K562 (cell line): ENCODE measurements around the gene MTERF2. TPM values are rescaled to one million over a fixed set of nuclear protein-coding genes. Genes with fewer than 3 reads are reported as not detected.

ENCODE experiments used
- BRD4 ChIP-seq: fragments of 200-600 bp; sonication (generic); IDR thresholded peaks from 2 replicates; pipeline ENCODE4 v1.6.1; 2017; ENCODE audit warnings: inconsistent platforms
- CC2D1A ChIP-seq: fragments of 450-650 bp; IDR thresholded peaks from 2 replicates; pipeline ENCODE4 v1.6.1; 2017; ENCODE audit warnings: mild to moderate bottlenecking
- CHD2 ChIP-seq: IDR thresholded peaks from 2 replicates; pipeline ENCODE4 v1.6.1; 2011; ENCODE audit warnings: low read depth, low read length
- FOXA3 ChIP-seq, 2 experiments: fragments of 450-650 bp in 1 of 2; sonication (generic) in 1 of 2; formaldehyde crosslinking; IDR thresholded peaks in 1 of 2; conservative IDR thresholded peaks in 1 of 2; 2 replicates each; pipeline versions ENCODE4 v1.4.0 to v1.8.0; 2020 to 2022; ENCODE audit warnings: mild to moderate bottlenecking in 2 of 2, missing genetic modification reagents in 1 of 2
- POLR2B ChIP-seq: fragments of 450-650 bp; IDR thresholded peaks from 2 replicates; pipeline ENCODE4 v1.6.1; 2018; ENCODE audit warnings: low read depth; ENCODE audit not compliant: partially characterized antibody
- POLR2H ChIP-seq: IDR thresholded peaks from 2 replicates; pipeline ENCODE4 v1.6.1; 2016; ENCODE audit warnings: missing genetic modification characterization, low read depth, mild to moderate bottlenecking, control low read depth, missing compliant biosample characterization, moderate library complexity
- RBFOX2 ChIP-seq: fragments of 200-400 bp; formaldehyde crosslinking; IDR thresholded peaks from 2 replicates; pipeline ENCODE4 v1.6.1; 2017; ENCODE audit warnings: low read depth, mild to moderate bottlenecking, low read length, moderate library complexity
- TBP ChIP-seq: optimal IDR thresholded peaks from 2 replicates; pipeline ENCODE3; 2011; ENCODE audit warnings: low read depth, low read length, improper control_type of control experiment
- polyA plus RNA-seq, 8 experiments: library from polyadenylated mRNA; depleted of rRNA in 4 of 8; stranded (reverse) in 5 of 8; unstranded in 3 of 8; fragments of >200 nt; fragmentation: Nextera tagmentation in 2 of 8; fragmentation: Illumina TruSeq in 1 of 8; extraction: Ambion mirVana in 2 of 8; extraction: Trizol in 1 of 8; gene quantifications; 2 replicates each; pipeline versions ENCODE4 v1.2.1 to v1.2.3, GENCODE V29; 2011 to 2014; ENCODE audit warnings: inconsistent platforms in 1 of 8, missing spikeins in 1 of 8
- total RNA-seq, 7 experiments: library from RNA; depleted of rRNA in 6 of 7; stranded (reverse); fragments of >200 nt in 6 of 7; fragmentation: Illumina TruSeq in 2 of 7; extraction: Trizol in 2 of 7; gene quantifications; 2 replicates each; pipeline versions ENCODE4 v1.2.1 to v1.2.3, GENCODE V29; 2011 to 2021; ENCODE audit warnings: low replicate concordance in 1 of 7
- TF ChIP-seq, protein P1 (sequence below): sonication (generic); formaldehyde crosslinking; IDR thresholded peaks from 2 replicates; pipeline ENCODE4 v1.8.0; 2023; ENCODE audit warnings: mild to moderate bottlenecking, missing genetic modification reagents
- TF ChIP-seq, protein P2 (sequence below), 2 experiments: fragments of 450-650 bp; formaldehyde crosslinking in 1 of 2; IDR thresholded peaks; 2 replicates each; pipeline versions ENCODE4 v1.4.0 to v1.6.1; 2014 to 2020; ENCODE audit warnings: mild to moderate bottlenecking in 2 of 2, borderline replicate concordance in 1 of 2, low read depth in 1 of 2
- TF ChIP-seq, protein P3 (sequence below): sonication (generic); formaldehyde crosslinking; IDR thresholded peaks from 2 replicates; pipeline ENCODE4 v1.8.0; 2023; ENCODE audit warnings: mild to moderate bottlenecking, missing genetic modification reagents

Gene MTERF2
- total and polyA plus RNA-seq, 9 of the 15 experiments (the other 6 are each of a cell fraction or from before 2014, with no cell fraction given): 10.0 to 63.2 (median 33.2) TPM

DNA sequence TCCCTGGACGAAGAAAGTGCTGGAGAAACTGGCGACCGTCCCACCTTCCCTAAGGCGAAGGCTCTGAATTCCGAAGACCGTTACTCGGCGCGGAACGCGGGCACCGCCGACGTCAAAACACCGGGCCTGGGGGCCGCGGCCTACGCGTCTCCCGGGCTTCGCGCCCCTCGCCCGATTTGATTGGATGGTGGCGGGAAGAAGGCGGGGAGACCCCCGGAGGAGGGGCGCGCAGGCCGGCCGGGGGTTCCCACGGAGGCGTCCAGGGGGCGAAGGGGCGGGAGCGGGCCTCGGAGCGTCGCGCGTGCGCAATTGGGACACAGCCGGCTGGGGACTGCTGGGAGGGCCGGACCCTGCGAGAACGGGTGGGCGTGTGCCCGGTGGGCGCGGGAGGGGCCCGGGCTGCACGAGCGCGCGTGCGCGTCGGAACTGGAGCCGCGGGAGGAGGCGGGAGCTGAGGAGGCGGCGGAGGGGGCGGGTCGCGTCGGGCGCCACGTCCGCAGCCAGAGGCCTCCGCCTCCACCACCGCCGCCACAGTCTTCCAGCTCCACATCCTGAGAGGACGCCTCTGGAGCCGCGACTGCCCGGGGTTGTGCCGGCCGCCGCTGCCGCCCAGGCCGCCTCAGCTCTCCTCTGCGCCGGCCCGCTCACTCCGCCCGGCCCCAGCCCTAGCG lies 31.4 kb downstream of the MTERF2 start, which contains the start of gene TMEM263 (continued):
- TF ChIP-seq, protein P1, sequence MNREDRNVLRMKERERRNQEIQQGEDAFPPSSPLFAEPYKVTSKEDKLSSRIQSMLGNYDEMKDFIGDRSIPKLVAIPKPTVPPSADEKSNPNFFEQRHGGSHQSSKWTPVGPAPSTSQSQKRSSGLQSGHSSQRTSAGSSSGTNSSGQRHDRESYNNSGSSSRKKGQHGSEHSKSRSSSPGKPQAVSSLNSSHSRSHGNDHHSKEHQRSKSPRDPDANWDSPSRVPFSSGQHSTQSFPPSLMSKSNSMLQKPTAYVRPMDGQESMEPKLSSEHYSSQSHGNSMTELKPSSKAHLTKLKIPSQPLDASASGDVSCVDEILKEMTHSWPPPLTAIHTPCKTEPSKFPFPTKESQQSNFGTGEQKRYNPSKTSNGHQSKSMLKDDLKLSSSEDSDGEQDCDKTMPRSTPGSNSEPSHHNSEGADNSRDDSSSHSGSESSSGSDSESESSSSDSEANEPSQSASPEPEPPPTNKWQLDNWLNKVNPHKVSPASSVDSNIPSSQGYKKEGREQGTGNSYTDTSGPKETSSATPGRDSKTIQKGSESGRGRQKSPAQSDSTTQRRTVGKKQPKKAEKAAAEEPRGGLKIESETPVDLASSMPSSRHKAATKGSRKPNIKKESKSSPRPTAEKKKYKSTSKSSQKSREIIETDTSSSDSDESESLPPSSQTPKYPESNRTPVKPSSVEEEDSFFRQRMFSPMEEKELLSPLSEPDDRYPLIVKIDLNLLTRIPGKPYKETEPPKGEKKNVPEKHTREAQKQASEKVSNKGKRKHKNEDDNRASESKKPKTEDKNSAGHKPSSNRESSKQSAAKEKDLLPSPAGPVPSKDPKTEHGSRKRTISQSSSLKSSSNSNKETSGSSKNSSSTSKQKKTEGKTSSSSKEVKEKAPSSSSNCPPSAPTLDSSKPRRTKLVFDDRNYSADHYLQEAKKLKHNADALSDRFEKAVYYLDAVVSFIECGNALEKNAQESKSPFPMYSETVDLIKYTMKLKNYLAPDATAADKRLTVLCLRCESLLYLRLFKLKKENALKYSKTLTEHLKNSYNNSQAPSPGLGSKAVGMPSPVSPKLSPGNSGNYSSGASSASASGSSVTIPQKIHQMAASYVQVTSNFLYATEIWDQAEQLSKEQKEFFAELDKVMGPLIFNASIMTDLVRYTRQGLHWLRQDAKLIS (CRISPR knock-in tag): peak; percentile 61; the same call in 1 of the 2 replicates
- TF ChIP-seq FOXA3 (CRISPR knock-in tag; conservative IDR thresholded peaks at IDR 0.05 in 1 of 2, IDR thresholded peaks at IDR 0.05 in 1 of 2) (no peak), RBFOX2 (peak; percentile 97), CC2D1A (0 out of 2 replicates have a peak, but pooled peaks have one; percentile 3), BRD4 (peak; percentile 28; the same call in 1 of the 2 replicates), TBP (peak; percentile 78), CHD2 (0 out of 2 replicates have a peak, but pooled peaks have one; percentile 6), POLR2H (tag) (peak; percentile 82), POLR2B (peak; percentile 38)
- TF ChIP-seq, protein P2, sequence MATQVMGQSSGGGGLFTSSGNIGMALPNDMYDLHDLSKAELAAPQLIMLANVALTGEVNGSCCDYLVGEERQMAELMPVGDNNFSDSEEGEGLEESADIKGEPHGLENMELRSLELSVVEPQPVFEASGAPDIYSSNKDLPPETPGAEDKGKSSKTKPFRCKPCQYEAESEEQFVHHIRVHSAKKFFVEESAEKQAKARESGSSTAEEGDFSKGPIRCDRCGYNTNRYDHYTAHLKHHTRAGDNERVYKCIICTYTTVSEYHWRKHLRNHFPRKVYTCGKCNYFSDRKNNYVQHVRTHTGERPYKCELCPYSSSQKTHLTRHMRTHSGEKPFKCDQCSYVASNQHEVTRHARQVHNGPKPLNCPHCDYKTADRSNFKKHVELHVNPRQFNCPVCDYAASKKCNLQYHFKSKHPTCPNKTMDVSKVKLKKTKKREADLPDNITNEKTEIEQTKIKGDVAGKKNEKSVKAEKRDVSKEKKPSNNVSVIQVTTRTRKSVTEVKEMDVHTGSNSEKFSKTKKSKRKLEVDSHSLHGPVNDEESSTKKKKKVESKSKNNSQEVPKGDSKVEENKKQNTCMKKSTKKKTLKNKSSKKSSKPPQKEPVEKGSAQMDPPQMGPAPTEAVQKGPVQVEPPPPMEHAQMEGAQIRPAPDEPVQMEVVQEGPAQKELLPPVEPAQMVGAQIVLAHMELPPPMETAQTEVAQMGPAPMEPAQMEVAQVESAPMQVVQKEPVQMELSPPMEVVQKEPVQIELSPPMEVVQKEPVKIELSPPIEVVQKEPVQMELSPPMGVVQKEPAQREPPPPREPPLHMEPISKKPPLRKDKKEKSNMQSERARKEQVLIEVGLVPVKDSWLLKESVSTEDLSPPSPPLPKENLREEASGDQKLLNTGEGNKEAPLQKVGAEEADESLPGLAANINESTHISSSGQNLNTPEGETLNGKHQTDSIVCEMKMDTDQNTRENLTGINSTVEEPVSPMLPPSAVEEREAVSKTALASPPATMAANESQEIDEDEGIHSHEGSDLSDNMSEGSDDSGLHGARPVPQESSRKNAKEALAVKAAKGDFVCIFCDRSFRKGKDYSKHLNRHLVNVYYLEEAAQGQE (IDR thresholded peaks at IDR 0.05; ENCODE audit: borderline replicate concordance): no peak; the same call in 1 of the 2 replicates
- TF ChIP-seq, protein P2 (CRISPR knock-in tag; IDR thresholded peaks at IDR 0.05; ENCODE audit: low read depth): peak; percentile 77
- TF ChIP-seq, protein P3, sequence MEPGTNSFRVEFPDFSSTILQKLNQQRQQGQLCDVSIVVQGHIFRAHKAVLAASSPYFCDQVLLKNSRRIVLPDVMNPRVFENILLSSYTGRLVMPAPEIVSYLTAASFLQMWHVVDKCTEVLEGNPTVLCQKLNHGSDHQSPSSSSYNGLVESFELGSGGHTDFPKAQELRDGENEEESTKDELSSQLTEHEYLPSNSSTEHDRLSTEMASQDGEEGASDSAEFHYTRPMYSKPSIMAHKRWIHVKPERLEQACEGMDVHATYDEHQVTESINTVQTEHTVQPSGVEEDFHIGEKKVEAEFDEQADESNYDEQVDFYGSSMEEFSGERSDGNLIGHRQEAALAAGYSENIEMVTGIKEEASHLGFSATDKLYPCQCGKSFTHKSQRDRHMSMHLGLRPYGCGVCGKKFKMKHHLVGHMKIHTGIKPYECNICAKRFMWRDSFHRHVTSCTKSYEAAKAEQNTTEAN: peak; percentile 38; the same call in 1 of the 2 replicates
